Gastrocnemius medialis (tissue), 4 donors: ENCODE results near the gene PKP1. TPM values are rescaled to one million over a fixed set of nuclear protein-coding genes. Genes with fewer than 3 reads are reported as not detected.

Experiments
- ATAC-seq, 2 donors: fragments of 150-250 bp; one replicate each; pipeline ENCODE4 v1.9.1; 2016
- DNase-seq, 2 donors: peaks; one replicate each; pipeline ENCODE4 v3.0.0-alpha.2; 2019
- H3K27ac ChIP-seq, 4 donors: fragments of 200-600 bp; sonication (generic); 1 replicate in 1 of 4; 2 replicates in 3 of 4; pipeline ENCODE4 v1.5.1; 2016 to 2018; ENCODE audit warnings: mild to moderate bottlenecking in 2 of 4, moderate library complexity in 1 of 4
- H3K27me3 ChIP-seq, 3 donors: fragments of 200-600 bp; sonication (generic) in 2 of 3; 1 replicate in 1 of 3; 2 replicates in 2 of 3; pipeline versions ENCODE4 v1.5.1 to v1.6.0; 2016 to 2019; ENCODE audit warnings: mild to moderate bottlenecking in 1 of 3, moderate library complexity in 1 of 3
- H3K36me3 ChIP-seq, 2 donors: fragments of 200-600 bp; sonication (generic) in 1 of 2; one replicate each; pipeline ENCODE4 v1.5.1; 2017 to 2018
- H3K4me1 ChIP-seq, 2 donors: fragments of 200-600 bp; sonication (generic) in 1 of 2; one replicate each; pipeline ENCODE4 v1.5.1; 2016 to 2017; ENCODE audit warnings: mild to moderate bottlenecking in 2 of 2
- H3K4me3 ChIP-seq, 4 donors: fragments of 200-600 bp; sonication (generic) in 3 of 4; 1 replicate in 1 of 4; 2 replicates in 3 of 4; pipeline ENCODE4 v1.5.1; 2016 to 2019; ENCODE audit warnings: mild to moderate bottlenecking in 2 of 4
- H3K9me3 ChIP-seq, 3 donors: fragments of 200-600 bp; sonication (generic) in 2 of 3; 1 replicate in 1 of 3; 2 replicates in 2 of 3; pipeline ENCODE4 v1.5.1; 2016 to 2019
- POLR2A ChIP-seq, 2 donors: fragments of 450-650 bp; IDR thresholded peaks; one replicate each; pipeline ENCODE4 v1.6.1; 2017; ENCODE audit warnings: antibody characterized with exemption in 2 of 2, mild to moderate bottlenecking in 2 of 2, moderate library complexity in 2 of 2
- in situ Hi-C, 4 donors: fragments of 200-750 bp; cut with MboI; loops; one replicate each; pipeline versions ENCODE4 v1.15.0 to v1.8.0; 2017; ENCODE audit warnings: low sequenced_read_pairs in 4 of 4
- intact Hi-C: fragments of 100-400 bp; cut with DNase I; formaldehyde crosslinking; loops from one replicate; pipeline ENCODE4 v1.15.1; 2023; ENCODE audit warnings: low total_unique reads
- total RNA-seq, 4 donors: library from RNA; depleted of rRNA; stranded (reverse); fragments of >200 nt; gene quantifications; one replicate each; pipeline versions ENCODE4 v1.1.0 to v1.2.3, GENCODE V29; 2016
- TF ChIP-seq, protein P1 (sequence below), 5 experiments: fragments of 450-650 bp in 3 of 5; fragments of 200-600 bp in 2 of 5; sonication (generic) in 2 of 5; IDR thresholded peaks in 4 of 5; conservative IDR thresholded peaks in 1 of 5; 1 replicate in 4 of 5; 2 replicates in 1 of 5; pipeline ENCODE4 v1.5.1; 2016 to 2019; ENCODE audit warnings: antibody characterized with exemption in 5 of 5, mild to moderate bottlenecking in 3 of 5, moderate library complexity in 3 of 5

PKP1 gene
- total RNA-seq, 4 donors from 2014 or later: 0.71 to 4.5 (median 1.2) TPM

DNA sequence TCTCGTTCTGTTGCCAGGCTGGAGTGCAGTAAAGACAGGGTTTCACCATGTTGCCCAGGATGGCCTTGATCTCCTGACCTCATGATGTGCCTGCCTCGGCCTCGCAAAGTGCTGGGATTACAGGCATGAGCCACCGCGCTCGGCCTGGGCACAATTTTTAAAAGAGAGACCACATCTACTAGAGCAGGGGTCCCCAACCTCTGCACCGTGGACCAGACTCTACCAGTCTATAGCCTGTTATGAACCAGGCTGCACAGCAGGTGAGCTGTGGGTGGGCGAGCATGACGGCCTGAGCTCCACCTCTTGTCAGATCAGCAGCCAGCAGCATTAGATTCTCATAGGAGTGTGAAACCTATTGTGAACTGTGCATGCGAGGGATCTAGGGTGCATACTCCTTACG, 73.4 kb downstream of the PKP1 start:
- Histone ChIP-seq H3K36me3 (no peaks in the 10 kb centered on the region), H3K27ac (no peak overlapping the region), H3K9me3 (no peaks in the 10 kb centered on the region), H3K27me3 (no peaks in the 10 kb centered on the region), H3K4me3 (no peak overlapping the region), H3K4me1 (peaks cover 0 to 4% of the 10 kb centered on the region in 2 donors)
- TF ChIP-seq, protein P1, sequence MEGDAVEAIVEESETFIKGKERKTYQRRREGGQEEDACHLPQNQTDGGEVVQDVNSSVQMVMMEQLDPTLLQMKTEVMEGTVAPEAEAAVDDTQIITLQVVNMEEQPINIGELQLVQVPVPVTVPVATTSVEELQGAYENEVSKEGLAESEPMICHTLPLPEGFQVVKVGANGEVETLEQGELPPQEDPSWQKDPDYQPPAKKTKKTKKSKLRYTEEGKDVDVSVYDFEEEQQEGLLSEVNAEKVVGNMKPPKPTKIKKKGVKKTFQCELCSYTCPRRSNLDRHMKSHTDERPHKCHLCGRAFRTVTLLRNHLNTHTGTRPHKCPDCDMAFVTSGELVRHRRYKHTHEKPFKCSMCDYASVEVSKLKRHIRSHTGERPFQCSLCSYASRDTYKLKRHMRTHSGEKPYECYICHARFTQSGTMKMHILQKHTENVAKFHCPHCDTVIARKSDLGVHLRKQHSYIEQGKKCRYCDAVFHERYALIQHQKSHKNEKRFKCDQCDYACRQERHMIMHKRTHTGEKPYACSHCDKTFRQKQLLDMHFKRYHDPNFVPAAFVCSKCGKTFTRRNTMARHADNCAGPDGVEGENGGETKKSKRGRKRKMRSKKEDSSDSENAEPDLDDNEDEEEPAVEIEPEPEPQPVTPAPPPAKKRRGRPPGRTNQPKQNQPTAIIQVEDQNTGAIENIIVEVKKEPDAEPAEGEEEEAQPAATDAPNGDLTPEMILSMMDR (IDR thresholded peaks at IDR 0.05 in 4 of 5, conservative IDR thresholded peaks at IDR 0.05 in 1 of 5): no peak
- TF ChIP-seq POLR2A (IDR thresholded peaks at IDR 0.05): no peak
- intact Hi-C loops (no loop called here), in situ Hi-C loops (loop anchor here (10.0 to 25.0 kb wide), 2 partner anchors 92 to 94 kb away; no protein-coding TSS in a partner anchor)
- no peak for DNase-seq
- ATAC-seq: no peak

DNA sequence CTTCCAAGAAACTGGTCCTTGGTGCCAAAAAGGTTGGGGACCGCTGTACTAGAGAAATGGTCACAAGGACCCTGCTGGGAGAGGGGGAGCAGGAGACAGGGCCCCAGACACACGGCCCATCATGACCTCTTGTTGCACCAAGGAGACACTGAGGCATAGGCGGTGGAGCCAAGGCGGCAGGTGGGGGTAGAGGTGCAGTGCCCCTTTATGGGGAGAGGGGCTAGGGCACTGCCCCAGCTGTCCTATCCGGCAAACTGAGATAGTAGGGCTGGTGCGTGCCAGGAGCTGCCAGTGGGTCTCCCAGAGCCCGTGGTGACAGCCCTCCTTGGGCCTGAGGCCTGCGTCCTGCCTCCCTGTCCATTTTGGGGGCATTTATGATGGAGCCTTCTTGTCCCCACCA, 73.9 kb downstream of the PKP1 start:
- H3K27ac ChIP-seq: no peak overlapping the region
- H3K36me3 ChIP-seq: no peaks in the 10 kb centered on the region
- ATAC-seq (no peak), DNase-seq (no peak)
- in situ Hi-C loops (loop anchor here (10.0 to 25.0 kb wide), 2 partner anchors 92 to 95 kb away; no protein-coding TSS in a partner anchor), intact Hi-C loops (no loop called here)
- no peaks in the 10 kb centered on the region for H3K9me3 ChIP-seq
- no peaks in the 10 kb centered on the region for H3K27me3 ChIP-seq
- H3K4me1 ChIP-seq: peaks cover 0 to 4% of the 10 kb centered on the region in 2 donors
- no peak overlapping the region for H3K4me3 ChIP-seq
- no peak for TF ChIP-seq POLR2A (IDR thresholded peaks at IDR 0.05)
- TF ChIP-seq, protein P1 (IDR thresholded peaks at IDR 0.05 in 4 of 5, conservative IDR thresholded peaks at IDR 0.05 in 1 of 5): no peak

DNA sequence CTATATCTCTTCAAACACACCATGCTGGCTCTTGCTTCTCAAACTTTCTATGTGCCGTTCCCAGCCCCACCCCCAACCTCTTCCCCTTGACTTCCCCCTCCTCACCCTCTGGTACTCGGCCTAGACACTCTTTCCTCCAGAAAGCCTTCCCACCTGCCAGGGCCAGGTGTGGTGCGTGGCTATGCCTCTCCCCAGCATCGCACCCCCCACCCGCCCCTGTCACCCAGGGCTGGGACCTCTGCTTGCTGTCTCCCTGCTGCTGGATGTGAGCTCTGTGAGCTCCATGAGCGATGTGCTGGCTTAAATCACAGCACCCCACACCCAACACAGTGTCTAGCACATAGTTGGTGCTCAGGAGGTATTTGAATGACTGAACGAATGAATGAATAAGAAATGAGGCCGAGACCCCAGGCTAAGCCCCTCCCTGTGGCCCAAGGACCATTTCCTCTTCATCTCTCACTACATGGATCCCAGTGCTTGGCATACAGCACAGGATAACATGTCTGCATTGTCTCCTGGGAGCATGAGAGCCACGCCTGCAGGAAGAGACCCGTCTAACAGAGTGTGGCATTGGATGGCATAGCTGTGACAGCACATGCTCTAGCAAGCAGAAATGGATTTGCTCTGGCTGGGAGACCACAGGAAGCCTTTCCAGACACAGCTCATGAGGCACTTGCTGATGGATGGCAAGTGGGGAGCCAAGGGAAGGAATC, 74.5 kb downstream of the PKP1 start:
- peaks cover 0 to 4% of the 10 kb centered on the region in 2 donors for H3K4me1 ChIP-seq
- DNase-seq (no peak), ATAC-seq (no peak)
- H3K4me3 ChIP-seq: no peak overlapping the region
- in situ Hi-C loops: loop anchor here (10.0 to 25.0 kb wide), 2 partner anchors 93 to 95 kb away; no protein-coding TSS in a partner anchor
- H3K27me3 ChIP-seq: no peaks in the 10 kb centered on the region
- H3K27ac ChIP-seq: peak overlapping the region in 1 of 4 donors; percentile 69
- intact Hi-C loops: no loop called here
- no peak for TF ChIP-seq POLR2A (IDR thresholded peaks at IDR 0.05)
- TF ChIP-seq, protein P1 (IDR thresholded peaks at IDR 0.05 in 4 of 5, conservative IDR thresholded peaks at IDR 0.05 in 1 of 5): no peak
- no peaks in the 10 kb centered on the region for H3K36me3 ChIP-seq
- no peaks in the 10 kb centered on the region for H3K9me3 ChIP-seq

DNA sequence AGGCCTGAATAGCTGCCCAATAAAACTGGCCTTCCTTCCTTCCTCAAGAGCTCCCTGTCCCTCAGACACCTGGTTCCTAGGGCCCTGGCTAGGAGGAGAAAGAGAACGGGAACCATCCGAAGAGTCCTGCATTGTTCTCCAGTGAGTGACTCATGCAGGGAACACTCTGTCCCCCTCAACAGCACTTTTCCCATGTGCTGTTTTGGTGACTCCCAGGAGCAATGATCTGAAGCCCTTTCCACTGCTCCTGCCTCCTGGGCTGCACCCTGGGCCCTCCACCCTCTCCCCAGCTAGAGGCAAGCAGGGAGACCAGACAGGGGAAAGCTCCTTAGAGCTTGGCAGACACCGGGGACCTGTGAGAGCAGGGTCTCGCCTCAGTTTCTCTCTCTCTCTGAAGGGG, 75.3 kb downstream of the PKP1 start:
- Histone ChIP-seq H3K9me3 (no peaks in the 10 kb centered on the region), H3K36me3 (no peaks in the 10 kb centered on the region), H3K4me1 (peaks cover 0 to 4% of the 10 kb centered on the region in 2 donors), H3K27me3 (no peaks in the 10 kb centered on the region), H3K4me3 (no peak overlapping the region), H3K27ac (peak overlapping the region; percentile 33 to 69 (median 46))
- DNase-seq (no peak), ATAC-seq (peak; percentile 72 to 87)
- in situ Hi-C loops: loop anchor here (10.0 to 25.0 kb wide), 2 partner anchors 94 to 96 kb away; no protein-coding TSS in a partner anchor
- no peak for TF ChIP-seq POLR2A (IDR thresholded peaks at IDR 0.05)
- TF ChIP-seq, protein P1 (IDR thresholded peaks at IDR 0.05 in 4 of 5, conservative IDR thresholded peaks at IDR 0.05 in 1 of 5): no peak
- intact Hi-C loops: no loop called here
